ENCODE measurements around the gene GPATCH2L. TPM values are rescaled to one million over a fixed set of nuclear protein-coding genes. Genes with fewer than 3 reads are reported as not detected.

Gene GPATCH2L
- total and polyA plus RNA-seq, 8 donors = 2.2 to 96.5 (median 22.9) TPM

DNA sequence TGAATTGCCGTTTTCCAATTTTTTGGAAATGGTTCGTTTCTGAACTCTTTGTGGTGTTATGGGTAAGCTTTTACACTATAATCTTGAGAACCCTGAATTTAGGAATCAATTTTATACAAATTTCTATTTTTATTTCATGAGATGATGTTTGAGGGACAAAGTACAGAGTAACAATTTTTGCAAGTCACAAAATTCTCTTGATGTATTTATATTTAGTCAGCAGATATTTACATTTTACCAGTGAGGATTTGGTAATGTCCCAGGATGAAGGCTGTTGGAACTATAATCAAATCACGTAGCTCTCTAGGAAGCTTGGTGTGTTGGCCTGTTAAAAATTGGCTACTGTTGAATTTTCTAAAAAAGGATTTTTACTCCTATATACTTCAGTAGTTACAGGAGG is 24.2 kb downstream of the GPATCH2L start:
- no peaks in the 10 kb centered on the region for H3K4me1 ChIP-seq
- TF ChIP-seq EP300 (IDR thresholded peaks at IDR 0.05) = no peak
- no peak for TF ChIP-seq POLR2A (IDR thresholded peaks at IDR 0.05)
- no peak for TF ChIP-seq POLR2AphosphoS5 (IDR thresholded peaks at IDR 0.05)
- TF ChIP-seq CTCF (IDR thresholded peaks at IDR 0.05) = no peak
- no peaks in the 10 kb centered on the region for H3K27me3 ChIP-seq
- WGBS, 5 donors = 78 to 88% (median 82%) methylated on average over 3 of the region's 3 CpGs
- H3K4me3 ChIP-seq = no peak overlapping the region
- H3K9me3 ChIP-seq = no peaks in the 10 kb centered on the region
- H3K36me3 ChIP-seq = peaks cover 29 to 97% (median 88%) of the 10 kb centered on the region in 4 donors
- no peak for DNase-seq
- no peak overlapping the region for H3K27ac ChIP-seq
- intact Hi-C loops (cut with DNase I; ENCODE audit: low total_unique reads) = no loop called here

DNA sequence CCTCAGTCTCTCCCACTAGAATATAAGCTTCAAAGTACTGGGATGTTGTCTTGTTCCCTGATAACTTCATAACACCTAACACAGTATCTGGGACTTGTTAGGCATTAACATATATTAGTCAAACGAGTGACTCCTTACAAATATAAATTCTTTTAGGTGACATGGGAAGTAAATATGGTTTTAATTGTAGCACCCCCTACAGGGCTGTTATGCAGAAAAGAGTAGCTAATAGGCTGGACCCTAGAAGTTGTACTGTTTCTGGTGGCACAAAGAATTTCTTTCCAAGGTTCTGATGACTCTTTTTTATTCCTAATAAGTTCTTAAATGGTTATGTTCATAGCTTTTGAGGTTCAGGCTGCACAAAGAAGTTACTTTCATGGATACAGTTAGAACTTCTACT is 29.8 kb downstream of the GPATCH2L start:
- Histone ChIP-seq H3K4me1 (no peaks in the 10 kb centered on the region), H3K27me3 (no peaks in the 10 kb centered on the region), H3K9me3 (no peaks in the 10 kb centered on the region), H3K4me3 (no peak overlapping the region), H3K36me3 (peaks cover 35 to 98% (median 87%) of the 10 kb centered on the region in 4 donors), H3K27ac (no peak overlapping the region)
- intact Hi-C loops (cut with DNase I; ENCODE audit: low total_unique reads) = no loop called here
- DNase-seq = no peak
- TF ChIP-seq POLR2A (IDR thresholded peaks at IDR 0.05) = no peak
- TF ChIP-seq POLR2AphosphoS5 (IDR thresholded peaks at IDR 0.05) = no peak
- TF ChIP-seq EP300 (IDR thresholded peaks at IDR 0.05) = no peak
- no peak for TF ChIP-seq CTCF (IDR thresholded peaks at IDR 0.05)
- WGBS, 5 donors = 66 to 89% (median 79%) methylated on average over 1 of the region's 1 CpG

DNA sequence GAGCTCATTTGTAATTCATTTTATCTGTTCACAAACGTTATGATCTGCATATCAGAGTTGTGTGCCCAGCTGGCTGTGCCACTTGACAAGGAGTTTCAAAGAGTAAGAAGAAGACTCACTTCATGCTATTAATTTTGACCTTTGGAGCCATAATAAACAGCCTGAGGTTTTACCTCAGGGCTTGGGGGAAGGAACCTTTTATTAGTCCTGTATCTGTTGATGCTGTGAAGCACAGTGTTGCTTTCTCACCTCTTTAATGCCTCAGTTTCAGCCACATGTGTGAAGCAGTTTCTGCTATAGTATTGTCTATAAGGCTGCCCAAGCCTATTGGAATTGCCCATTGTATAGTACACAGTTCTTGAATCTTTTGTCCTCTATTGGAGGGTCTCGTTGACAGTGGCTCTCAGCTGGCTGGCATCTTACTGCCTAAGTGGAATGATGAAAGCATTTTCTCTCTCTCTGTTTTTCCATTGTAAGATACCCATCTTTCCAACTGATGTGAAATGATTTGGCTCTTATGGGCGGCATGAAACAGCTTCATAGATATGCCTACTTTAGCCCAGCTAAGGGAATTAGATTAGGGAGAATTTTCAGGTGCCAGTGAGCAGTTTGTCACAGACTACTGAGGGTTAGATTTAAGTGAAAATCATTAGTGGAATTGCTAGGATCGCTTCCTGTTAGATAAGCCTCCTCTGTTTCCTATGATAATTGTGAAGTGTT is 34.7 kb downstream of the GPATCH2L start:
- intact Hi-C loops (cut with DNase I; ENCODE audit: low total_unique reads) = no loop called here
- Histone ChIP-seq H3K4me3 (no peak overlapping the region), H3K27ac (no peak overlapping the region), H3K9me3 (no peaks in the 10 kb centered on the region), H3K36me3 (peaks cover 14 to 76% (median 69%) of the 10 kb centered on the region in 4 donors), H3K4me1 (no peaks in the 10 kb centered on the region), H3K27me3 (no peaks in the 10 kb centered on the region)
- 67 to 74% (median 69%) methylated on average over 4 of the region's 4 CpGs for WGBS, 5 donors
- TF ChIP-seq POLR2AphosphoS5 (IDR thresholded peaks at IDR 0.05) (no peak), EP300 (IDR thresholded peaks at IDR 0.05) (no peak), POLR2A (IDR thresholded peaks at IDR 0.05) (no peak), CTCF (IDR thresholded peaks at IDR 0.05) (no peak)
- DNase-seq = no peak

- no peaks in the 10 kb centered on the region for H3K27me3 ChIP-seq
- no peak overlapping the region for H3K4me3 ChIP-seq
- peak in 1 of 2 donors; percentile 16 for DNase-seq
- WGBS, 5 donors = 81 to 88% (median 83%) methylated on average over 2 of the region's 2 CpGs
- peaks cover 13 to 81% (median 73%) of the 10 kb centered on the region in 4 donors for H3K36me3 ChIP-seq
- no peak overlapping the region for H3K27ac ChIP-seq
- TF ChIP-seq EP300 (IDR thresholded peaks at IDR 0.05) (no peak), POLR2A (IDR thresholded peaks at IDR 0.05) (no peak), POLR2AphosphoS5 (IDR thresholded peaks at IDR 0.05) (no peak), CTCF (IDR thresholded peaks at IDR 0.05) (no peak)
- intact Hi-C loops (cut with DNase I; ENCODE audit: low total_unique reads) = no loop called here
- no peaks in the 10 kb centered on the region for H3K9me3 ChIP-seq
- H3K4me1 ChIP-seq = peaks cover 0 to 12% (median 3%) of the 10 kb centered on the region in 4 donors
Observed at GRCh38 chr14:76191297-76191696, 39.6 kb downstream of the GPATCH2L start.

Data from stomach (tissue), 9 donors.